ENCODE data around the gene CC2D1B. TPM values are rescaled to one million over a fixed set of nuclear protein-coding genes. Genes with fewer than 3 reads are reported as not detected.
A peak's percentile ranks its signal among the peaks of the same experiment; 100 is the strongest.

CC2D1B gene
- total RNA-seq = 10 to 100 TPM; 25.2 to 27.3 TPM

- peak within 1 kb of the TSS; percentile 82 for H3K4me3 ChIP-seq
- H3K4me1 ChIP-seq = peaks cover 3% of the 10 kb centered on the region
- peak; percentile 98 for DNase-seq
- no peaks in the 10 kb centered on the region for H3K27me3 ChIP-seq
- H3K9ac ChIP-seq (ENCODE audit: low read depth in 2 of 2, low read length in 2 of 2) = peak within 1 kb of the TSS; percentile 91 to 96
- H3K9me3 ChIP-seq = no peaks in the 10 kb centered on the region
- peak within 1 kb of the TSS; percentile 89 for H3K27ac ChIP-seq
- no peak for TF ChIP-seq CTCF (IDR thresholded peaks at IDR 0.05)
- peaks cover 7% of the 10 kb centered on the region for H3K36me3 ChIP-seq
- intact Hi-C loops (cut with DNase I) = no loop called here
These were observed at the start of gene CC2D1B for GRCh38 chr1:52365746-52366516. Gene CC2D1B, minus strand, starts transcription at chr1:52366205. Its CDS starts 1,585 bp downstream, at chr1:52364620.

- H3K4me1 ChIP-seq = no peaks in the 10 kb centered on the region
- intact Hi-C loops (cut with DNase I) = no loop called here
- H3K27ac ChIP-seq = no peak overlapping the region
- H3K4me3 ChIP-seq = no peak overlapping the region
- no peak overlapping the region for H3K9ac ChIP-seq (ENCODE audit: low read depth in 2 of 2, low read length in 2 of 2)
- DNase-seq = no peak
- H3K27me3 ChIP-seq = no peaks in the 10 kb centered on the region
- peaks cover 34% of the 10 kb centered on the region for H3K36me3 ChIP-seq
- H3K9me3 ChIP-seq = no peaks in the 10 kb centered on the region
- no peak for TF ChIP-seq CTCF (IDR thresholded peaks at IDR 0.05)
These were observed 48.9 kb upstream of the CC2D1B start for GRCh38 chr1:52414942-52415341.

- Histone ChIP-seq H3K27me3 (no peaks in the 10 kb centered on the region), H3K9me3 (no peaks in the 10 kb centered on the region), H3K4me1 (no peaks in the 10 kb centered on the region), H3K9ac (ENCODE audit: low read depth in 2 of 2, low read length in 2 of 2) (peak overlapping the region in 1 of 2 donors; percentile 54), H3K4me3 (no peak overlapping the region), H3K27ac (peak overlapping the region; percentile 67), H3K36me3 (peaks cover 29% of the 10 kb centered on the region)
- DNase-seq = peak; percentile 72
- TF ChIP-seq CTCF (IDR thresholded peaks at IDR 0.05) = no peak
- intact Hi-C loops (cut with DNase I) = no loop called here
These were observed 47.5 kb upstream of the CC2D1B start for GRCh38 chr1:52413410-52413989.

- peak overlapping the region; percentile 84 to 97 for H3K9ac ChIP-seq (ENCODE audit: low read depth in 2 of 2, low read length in 2 of 2)
- no peaks in the 10 kb centered on the region for H3K36me3 ChIP-seq
- intact Hi-C loops (cut with DNase I) = no loop called here
- no peak for TF ChIP-seq CTCF (IDR thresholded peaks at IDR 0.05)
- H3K27ac ChIP-seq = peak overlapping the region; percentile 92
- H3K4me3 ChIP-seq = peak overlapping the region; percentile 81
- DNase-seq = no peak
- H3K9me3 ChIP-seq = no peaks in the 10 kb centered on the region
- peaks cover 4% of the 10 kb centered on the region for H3K4me1 ChIP-seq
- H3K27me3 ChIP-seq = no peaks in the 10 kb centered on the region
These were observed 39.0 kb upstream of the CC2D1B start for GRCh38 chr1:52404975-52405338.

- Histone ChIP-seq H3K27ac (peak within 1 kb of the TSS; percentile 92), H3K4me1 (peaks cover 4% of the 10 kb centered on the region), H3K36me3 (no peaks in the 10 kb centered on the region), H3K9me3 (no peaks in the 10 kb centered on the region), H3K9ac (ENCODE audit: low read depth in 2 of 2, low read length in 2 of 2) (peak within 1 kb of the TSS; percentile 84 to 97), H3K4me3 (peak within 1 kb of the TSS; percentile 81), H3K27me3 (no peaks in the 10 kb centered on the region)
- intact Hi-C loops (cut with DNase I) = no loop called here
- peak; percentile 98 for DNase-seq
- TF ChIP-seq CTCF (IDR thresholded peaks at IDR 0.05) = peak; percentile 31
These were observed 38.3 kb upstream of the CC2D1B start, which contains the start of the genes ORC1 and PRPF38A for GRCh38 chr1:52404116-52404974. Gene ORC1, minus strand, starts transcription at chr1:52404423. Its CDS starts 2,200 bp downstream, at chr1:52402223. Gene PRPF38A, plus strand, starts transcription at chr1:52404602. Its CDS starts 148 bp downstream, at chr1:52404750.

All from colonic mucosa (tissue), 4 donors.